CD4-positive, alpha-beta T cell treated with Interleukin-2 at 100 ng/mL for 4 hours (primary cell): Measurements from ENCODE around the gene CDCA7L.
"Not testable (repeated sequence)": the region's sequence is repeated elsewhere in the genome, so short reads cannot be mapped to it uniquely, and the experiment has no call there.

Experiments
- DNase-seq: peaks from one replicate; pipeline ENCODE4 v3.0.0-alpha.2; 2020; ENCODE audit warnings: low spot score

Gene CDCA7L

DNA sequence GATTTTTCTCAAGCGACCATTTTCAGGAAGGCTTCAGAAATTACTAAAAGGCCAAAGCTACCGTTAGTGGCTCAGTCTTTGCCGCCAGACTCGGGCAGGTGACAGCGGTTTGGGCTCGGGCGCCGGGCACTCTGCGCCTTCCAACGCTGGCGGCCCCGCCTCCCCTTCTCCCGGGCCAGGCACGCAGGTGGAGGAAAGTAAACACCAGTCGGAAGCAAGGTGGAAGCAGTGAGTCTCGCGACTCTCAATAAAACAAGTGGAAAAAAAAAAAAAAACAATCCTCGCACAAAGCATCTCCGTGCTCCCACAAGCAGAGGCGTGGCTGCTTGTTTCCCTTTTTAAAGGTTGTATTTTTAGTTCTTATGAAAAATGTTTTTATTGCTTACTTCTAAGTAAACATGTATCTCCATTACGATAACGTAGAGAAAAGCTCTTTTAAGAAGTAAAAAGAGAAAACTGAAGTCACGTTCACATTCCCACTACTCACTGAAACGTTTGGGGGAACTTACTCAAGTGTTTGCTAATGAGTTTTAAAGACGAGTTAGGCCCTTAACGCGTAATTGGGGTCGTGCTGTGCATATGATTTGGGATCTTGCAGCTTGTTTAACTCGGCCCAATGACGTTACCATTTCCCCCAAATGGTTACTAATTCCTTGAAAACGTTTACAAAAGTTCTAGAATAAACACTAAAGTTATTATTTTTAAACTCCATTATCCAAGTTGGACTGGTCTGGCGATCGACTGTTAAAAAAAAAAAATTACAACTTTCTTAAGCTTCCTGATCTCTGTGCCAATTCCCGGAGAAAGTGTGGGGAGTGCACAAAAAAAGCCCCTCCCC is 864 bp downstream of the CDCA7L start:
- peak; percentile 12 for DNase-seq

DNA sequence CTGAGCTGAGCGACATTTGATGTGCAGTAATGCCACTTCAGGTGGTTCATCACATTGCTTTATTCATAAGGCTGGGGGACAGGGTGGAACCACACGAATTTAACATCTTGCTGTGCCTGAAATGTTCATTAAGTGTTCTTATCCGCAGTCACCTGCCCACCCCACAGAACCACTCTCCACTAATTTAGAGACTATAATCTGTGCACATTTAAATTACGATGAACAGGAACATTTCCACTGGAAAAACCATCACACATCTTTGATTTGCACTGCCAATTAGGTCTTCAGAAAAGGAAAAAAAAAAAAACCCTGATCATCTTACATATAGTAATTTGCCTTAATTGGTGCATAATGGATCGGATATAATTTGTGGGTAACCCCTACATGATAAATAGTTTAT is 2.3 kb downstream of the CDCA7L start:
- no peak for DNase-seq

DNA sequence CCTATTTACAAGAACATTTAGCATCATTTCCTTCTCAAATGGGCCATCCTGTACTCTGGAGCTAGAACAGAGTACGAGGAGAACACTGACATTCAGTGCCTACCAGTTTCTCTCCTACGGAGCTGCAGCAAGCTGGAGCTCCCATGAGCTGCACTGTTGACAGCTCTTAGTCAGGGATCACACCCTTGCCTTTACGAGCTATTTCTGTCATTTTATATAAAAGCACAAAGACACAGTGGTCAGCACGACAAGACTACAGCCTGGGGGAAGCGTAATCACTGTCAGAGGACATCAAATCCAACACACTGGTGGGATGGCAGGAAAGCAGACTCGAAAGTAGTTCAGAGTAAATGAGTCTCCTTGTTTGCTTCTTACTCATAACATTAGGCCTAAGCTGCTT is 2.7 kb downstream of the CDCA7L start:
- DNase-seq, result no peak

DNA sequence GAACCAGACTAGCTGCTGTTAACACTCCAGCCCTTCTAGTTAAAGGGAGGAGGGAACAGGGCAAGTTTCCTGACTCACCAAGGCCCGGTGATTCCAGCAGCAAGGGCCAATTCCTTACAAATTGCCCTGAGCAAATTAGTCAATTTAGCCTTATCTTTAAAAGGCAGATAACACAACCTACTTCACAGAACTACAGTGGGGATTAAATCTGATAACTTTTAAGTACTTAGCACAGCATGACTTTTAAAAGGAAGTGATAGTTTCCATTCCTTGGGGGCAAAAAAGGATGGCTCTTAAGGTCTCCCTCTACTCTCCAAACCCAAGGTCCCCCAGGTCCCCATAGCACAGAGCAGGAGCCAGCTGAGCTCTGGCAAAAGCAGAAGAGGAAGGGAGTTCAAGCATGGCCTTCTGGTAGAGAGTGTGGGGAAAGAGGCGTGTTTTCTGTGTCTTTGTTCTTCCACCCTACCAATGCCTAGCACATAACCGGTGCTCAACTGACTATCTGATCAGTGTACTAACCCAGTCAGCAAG is 4.0 kb downstream of the CDCA7L start:
- DNase-seq, result no peak

DNA sequence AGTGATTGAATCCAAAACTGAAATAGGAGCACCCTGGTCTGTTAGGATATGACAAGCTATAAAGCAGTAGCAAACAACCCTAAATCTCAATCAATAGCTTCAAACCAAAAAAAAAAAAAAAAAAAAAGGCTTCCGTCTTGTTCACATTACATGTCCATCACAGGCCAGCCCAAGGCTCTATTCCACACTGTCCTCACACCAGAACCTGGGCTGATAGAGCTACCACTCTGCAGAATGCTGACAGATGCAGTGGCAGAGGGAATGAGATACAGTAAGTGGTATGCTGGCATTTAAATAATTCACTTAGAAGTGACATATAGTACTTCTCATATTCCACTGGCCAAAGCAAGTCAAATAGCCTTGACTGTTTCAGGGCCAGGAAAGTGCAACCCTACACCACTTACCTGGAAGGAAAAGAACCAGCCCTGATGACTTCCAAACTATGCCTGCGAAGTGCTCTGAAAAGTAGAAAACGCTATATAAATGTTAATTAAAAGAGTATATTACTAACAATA is 5.8 kb downstream of the CDCA7L start:
- no peak for DNase-seq

DNA sequence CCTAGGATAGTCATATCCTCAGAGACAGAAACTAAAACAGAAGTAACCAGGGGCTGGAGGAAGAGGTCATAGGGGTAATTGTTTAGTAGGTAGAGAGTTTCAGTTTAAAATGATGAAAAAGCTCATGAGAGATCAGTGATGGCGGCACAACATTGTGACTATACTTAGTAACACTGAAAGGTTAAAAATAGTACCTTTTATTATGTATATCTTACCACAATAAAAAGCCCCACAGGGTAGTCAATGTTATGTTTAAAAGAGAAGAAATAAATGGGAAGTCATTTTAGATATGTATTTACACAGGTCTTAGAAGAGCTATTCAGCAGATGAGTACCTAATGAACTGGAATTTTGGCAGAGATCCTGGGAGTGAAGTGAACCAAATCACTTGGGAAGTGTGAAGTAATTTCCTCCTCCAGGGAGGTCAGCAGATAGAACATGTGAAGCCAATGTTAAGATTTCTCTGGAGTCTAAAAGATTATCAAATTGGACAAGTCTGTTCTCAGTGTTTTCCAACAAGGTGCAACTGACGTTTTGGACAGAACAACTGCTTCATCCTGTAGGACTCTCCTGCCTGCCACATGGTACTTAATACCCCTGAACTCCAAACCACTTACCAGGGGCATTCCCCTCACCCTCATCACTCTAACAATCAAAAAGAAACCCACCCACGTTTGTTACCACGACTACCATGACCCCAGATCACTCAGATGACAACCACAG is 6.4 kb downstream of the CDCA7L start:
- no peak for DNase-seq

DNA sequence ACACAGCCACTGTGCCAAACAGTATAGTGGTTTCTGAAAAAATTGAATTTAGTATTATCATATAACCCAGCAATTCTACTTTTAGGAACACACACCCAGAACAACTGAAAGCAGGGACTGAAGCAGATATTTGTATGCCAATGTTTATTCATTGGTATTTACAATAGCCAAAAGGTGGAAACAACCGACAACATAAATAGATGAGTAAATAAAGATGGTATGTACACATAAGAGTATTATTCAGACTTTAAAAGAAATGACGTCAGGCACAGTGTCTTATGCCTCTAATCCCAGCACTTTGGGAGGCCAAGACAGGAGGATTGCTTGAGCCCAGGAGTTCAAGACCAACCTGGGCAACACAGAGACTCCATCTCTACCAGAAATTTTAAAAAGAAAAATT is 7.2 kb downstream of the CDCA7L start:
- DNase-seq, result no peak

DNA sequence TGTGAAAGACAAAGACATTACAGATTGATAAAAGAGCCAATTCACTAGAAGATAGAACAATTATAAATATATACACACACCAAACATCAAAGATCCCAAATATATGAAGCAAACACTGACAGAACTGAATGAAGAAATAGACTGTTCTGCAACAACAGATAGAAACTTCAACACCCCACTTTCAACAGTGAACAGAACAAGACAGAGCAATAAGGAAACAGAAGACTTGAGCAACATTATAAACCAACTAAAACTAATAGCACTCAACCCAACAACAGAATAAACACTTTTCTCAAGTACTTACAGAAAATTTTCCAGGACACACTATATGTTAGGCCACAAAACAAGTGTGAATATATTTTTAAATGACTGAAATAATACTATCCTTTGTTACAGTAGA is 10.9 kb downstream of the CDCA7L start:
- DNase-seq, result no peak

DNA sequence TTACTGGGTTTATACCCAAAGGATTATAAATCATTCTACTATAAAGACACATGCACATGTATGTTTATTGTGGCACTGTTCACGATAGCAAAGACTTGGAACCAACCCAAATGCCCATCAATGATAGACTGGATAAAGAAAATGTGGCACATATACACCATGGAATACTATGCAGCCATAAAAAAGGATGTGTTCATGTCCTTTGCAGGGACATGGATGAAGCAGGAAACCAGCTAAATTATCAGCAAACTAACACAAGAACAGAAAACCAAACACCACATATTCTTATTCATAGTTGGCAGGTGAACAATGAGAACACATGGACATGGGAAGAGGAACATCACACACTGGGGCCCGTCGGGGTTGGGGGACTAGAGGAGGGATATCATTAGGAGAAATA is 12.4 kb downstream of the CDCA7L start:
- not testable (repeated sequence) for DNase-seq

DNA sequence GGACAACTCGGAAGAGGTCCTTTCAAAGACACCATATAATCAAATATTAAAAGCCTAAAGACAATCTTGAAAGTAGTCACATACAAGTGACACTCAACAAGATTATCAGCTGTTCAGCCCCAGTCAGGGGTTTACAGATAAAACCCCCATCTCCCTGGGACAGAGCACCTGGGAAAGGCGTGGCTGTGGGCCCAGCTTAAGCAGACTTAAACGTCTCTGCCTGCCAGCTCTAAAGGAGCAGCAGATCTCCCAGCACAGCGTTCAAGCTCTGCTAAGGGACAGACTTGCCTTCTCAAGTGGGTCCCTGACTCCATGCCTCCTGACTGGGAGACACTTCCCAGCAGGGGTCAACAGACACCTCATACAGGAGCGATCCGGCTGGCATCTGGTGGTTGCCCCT is 18.0 kb downstream of the CDCA7L start:
- DNase-seq, result no peak

DNA sequence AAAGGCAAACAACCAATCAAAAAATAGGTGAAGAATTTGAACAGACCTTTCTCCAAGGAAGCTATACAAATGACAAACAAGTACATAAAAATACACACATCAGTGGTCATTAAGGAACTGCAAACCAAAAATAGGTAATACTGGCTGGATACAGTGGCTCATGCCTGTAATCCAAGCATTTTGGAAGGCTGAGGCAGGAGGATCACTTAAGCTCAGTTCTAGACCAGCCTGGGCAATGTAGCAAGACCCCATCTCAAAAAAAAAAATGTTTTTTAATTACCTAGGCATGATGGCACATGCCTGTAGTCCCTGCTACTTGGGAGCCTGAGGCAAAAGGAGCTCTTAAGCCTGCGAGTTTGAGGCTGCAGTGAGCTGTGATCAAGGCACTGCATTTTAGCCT is 19.3 kb downstream of the CDCA7L start:
- no peak for DNase-seq

DNA sequence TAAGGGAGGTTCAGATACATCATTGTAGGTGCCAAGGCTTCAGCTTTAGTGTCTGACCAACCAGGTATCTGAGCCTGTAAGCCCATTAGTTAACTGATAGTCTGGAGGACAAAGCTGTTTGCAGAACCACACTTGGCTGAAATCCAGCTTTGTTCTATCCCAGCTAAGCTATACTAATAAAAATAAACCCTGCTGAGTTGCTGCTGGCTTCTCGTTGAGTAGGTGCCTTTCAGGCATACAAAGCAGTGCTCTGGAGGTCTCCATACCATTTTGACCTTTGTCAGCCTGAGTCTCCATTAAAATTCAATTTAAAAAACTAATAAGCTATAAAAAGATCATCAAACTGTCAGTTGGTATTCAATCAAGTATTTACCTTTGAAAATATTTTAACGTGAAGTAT is 22.0 kb downstream of the CDCA7L start:
- no peak for DNase-seq

DNA sequence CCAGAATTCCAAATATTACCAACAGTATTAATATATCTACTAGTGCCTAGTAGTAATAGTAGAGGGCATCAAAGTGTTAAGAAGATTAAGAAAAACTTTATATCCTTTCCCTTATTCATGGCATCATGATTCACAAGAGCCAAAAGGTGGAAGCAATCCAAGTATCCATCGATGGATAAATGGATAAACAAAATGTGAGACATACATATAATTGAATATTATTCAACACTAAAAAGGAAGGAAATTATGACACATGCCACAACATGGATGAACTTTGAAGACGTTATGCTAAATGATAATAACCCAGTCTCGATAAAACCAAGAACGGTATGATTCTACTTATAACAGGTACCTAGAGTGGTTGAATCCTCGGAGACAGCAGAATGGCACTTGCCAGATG is 23.1 kb downstream of the CDCA7L start:
- no peak for DNase-seq

DNA sequence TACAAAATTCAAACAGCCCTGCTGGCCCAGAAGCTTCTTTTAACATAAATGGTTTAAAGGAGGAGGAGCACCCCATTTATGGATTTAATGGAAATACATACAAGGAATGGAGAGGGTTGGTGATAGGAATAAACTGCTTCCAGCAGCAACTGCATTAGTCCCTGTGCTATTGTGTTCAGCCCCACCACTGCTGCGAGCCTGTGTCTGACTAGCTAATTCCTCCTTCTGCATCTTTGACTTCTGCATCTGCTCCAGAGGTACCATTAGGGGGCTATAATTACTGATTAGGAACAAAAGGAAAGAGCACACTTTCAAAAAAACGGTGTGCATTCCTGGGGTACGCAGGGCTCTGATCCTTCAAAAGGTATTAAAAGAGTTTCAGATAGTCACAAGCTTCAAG is 24.8 kb downstream of the CDCA7L start:
- DNase-seq, result no peak

DNA sequence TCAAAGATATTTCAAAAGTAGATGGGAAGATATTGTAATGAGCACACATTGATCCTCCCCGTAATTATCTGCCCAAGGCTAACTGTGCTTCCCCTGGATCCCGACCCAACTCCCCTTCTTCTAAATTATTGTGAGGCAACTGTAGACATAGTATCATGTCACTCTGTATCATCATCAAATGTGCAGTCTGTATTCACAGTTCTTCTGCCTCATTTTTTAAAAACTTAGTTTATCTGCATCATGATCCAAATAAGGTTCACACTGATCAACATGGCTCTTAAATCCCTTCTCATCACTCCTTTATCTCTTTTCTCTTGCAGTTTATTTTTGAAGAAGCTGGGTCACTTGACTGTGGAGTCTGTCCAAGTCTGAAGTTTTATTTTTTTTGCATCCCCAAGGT is 27.5 kb downstream of the CDCA7L start:
- no peak for DNase-seq

DNA sequence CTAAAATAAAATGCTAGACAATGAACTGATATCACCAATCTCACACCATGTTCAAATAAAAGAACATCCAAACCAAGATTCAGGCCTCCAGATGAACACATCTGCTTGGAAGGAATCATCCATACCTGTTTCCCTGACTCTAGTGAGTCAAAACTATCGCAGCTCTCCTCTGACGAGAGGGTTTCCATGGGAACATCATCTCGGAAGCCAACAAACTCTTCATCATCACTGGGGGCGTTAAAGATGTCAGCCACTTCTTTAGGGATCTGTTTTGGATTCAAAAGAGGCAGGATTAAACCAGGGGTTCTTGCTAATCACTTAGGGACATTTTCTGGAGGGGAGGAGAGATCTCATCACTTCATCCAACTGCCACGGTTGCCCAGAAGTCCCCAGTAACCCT is 29.1 kb downstream of the CDCA7L start:
- DNase-seq, result no peak

DNA sequence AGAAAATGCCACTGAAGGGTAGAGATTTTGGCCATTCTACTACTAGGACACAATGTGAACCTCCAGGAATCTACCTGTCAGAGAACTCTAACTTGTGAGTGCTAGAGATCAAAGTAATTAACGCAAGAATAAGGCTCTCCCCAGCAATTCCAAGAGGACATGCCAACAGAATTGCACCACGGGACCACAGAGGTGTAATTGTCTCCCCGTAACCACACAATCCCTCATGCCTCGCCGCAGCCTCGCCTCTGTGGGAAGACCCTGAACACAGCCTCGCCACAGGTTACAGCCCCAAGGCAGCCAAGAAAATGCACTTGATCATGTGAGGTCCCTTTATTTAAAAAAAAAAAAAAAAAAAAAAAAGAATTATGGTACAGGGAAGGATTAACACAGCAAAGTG is 29.5 kb downstream of the CDCA7L start:
- DNase-seq, result no peak

DNA sequence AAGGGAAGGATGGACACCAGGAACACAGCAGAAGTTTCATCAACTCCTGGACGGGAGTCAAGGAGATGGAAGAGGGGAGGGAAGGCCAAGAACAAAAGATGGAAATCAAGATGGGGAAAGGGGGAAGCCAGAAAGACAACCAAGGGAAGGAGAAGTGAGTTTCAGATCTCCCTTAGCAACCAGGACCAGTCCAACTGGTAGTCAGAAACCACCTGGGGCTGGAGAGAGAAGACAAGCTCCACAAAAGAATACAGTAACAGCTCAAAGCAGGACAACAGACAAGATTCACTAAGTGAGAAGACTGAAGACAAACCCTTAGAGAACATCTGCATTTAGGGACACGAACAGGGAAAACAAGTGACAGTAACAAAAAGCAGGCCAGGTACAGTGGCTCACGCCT is 30.6 kb downstream of the CDCA7L start:
- DNase-seq, result no peak

DNA sequence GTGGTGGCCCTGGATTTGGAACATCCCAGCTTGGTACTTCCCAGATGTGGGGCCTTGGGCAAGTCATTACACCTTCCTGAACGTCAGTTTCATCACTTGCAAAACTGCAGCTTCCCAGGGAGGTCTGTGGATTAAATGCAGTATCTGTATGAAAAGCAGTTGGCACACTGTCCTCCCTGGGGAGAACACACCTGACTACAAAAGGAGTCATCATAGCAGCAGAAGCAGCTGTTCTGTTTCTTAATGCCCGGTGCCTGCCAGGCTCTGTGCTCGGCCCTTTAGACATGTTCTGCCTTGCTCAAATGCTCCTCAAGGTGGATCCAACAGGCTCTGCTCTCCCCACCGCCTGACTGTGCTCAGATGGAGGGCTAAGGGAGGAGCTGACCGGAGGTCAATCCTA is 31.0 kb downstream of the CDCA7L start:
- DNase-seq, result no peak

DNA sequence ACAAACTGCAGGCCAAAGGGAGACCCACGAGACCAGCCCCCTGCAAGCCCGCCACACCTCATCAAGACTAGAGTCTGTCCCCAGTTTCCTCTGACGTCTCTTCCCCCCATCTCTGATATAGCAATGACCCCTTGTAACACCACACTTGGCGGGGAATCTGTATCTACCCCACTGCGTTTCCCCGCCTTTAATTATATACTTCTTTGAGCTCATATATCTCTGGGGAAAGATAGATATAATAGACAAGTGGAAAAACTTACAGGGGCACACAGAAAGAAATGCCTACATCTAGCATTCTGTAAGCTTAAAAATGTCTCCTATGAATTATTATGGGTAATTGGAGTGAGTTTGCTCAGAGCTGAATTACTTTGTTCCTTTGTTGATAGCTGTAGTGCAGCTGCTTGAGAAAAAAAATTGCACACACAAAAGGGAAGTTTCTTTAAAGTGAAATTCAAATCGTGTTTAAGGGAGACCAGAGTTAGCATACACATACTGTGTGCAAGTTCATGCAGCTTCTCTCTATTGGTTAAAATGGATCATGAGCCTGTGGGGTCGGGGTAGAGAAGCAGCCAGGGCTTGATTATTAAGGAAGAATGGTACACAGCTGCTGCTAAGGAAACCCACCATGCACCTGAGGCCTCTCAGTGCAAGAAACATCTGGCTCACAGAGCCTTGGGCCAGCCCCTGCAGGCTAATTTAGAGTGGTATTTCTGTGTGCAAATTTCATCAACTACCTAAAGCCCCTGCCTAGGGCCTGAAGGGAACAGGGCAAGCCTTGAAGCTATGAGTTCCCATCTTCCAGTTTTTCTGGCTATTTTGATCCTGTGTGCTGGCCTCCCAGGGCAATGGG is 32.5 kb downstream of the CDCA7L start:
- DNase-seq, result no peak

DNA sequence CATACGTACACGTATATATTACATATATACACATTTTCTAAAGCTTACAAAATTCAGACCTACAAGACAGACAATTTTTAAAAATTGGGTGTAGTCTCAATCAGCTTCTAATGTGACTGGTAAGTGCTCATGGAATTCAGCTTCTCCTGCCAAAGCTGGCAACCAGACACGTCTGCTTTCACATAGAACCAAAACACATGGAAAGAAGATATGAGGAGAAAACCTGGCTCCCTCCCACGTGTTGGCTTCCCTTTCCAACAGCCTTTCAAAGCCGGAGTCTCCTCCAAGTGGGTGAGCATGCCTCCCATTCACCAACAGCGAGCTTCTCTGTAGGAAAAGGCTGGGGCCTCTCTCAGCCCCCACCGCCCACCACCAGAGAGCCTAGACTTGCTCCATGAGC is 33.4 kb downstream of the CDCA7L start:
- DNase-seq, result no peak

DNA sequence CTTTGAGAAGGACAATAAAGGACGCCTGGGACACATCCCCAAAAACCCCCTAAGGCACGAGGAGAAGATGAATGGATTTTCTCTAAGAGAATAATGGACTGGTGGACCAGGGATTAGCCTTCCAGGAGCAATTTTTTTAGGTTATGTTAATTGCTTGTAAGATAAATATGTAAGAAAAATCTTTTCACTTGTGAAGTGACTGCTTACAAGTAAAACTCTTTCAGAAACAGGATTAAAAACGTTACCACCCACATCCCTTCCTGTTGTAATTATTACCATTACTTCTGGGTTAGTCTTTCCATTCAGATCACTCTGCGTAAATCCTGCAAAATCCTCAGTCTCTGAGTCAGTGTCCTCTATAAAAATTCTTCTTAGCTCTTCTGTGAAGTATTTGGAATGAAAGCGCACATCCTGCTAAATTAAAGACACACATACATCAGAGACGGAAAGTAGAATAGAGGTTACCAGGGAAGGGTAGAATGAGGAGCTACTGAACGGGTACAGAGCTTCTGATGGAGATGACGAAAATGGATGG is 34.3 kb downstream of the CDCA7L start:
- DNase-seq, result no peak
